Measurements from ENCODE around the gene NT5M.

Gene NT5M

DNA sequence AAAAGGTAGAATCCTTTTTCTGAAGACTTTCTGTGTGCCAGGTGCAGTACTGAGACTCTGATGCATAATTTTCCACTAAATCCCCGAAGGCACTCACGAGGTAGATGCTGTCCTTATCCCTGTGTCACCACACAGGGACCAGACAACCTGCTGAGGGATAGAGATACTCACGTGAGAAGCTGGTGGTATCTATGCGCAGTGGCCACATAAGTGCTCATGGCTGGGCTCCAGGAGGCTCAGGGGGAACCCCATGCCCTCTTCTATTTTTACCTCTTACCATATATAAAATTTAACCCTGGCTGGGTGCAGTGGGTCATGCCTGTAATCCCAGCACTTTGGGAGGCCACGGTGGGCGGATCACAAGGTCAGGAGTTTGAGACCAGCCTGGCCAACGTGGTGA is 38.3 kb downstream of the NT5M start:
- in situ Hi-C loops (cut with HindIII; ENCODE audit: low sequenced_read_pairs): no loop called here

DNA sequence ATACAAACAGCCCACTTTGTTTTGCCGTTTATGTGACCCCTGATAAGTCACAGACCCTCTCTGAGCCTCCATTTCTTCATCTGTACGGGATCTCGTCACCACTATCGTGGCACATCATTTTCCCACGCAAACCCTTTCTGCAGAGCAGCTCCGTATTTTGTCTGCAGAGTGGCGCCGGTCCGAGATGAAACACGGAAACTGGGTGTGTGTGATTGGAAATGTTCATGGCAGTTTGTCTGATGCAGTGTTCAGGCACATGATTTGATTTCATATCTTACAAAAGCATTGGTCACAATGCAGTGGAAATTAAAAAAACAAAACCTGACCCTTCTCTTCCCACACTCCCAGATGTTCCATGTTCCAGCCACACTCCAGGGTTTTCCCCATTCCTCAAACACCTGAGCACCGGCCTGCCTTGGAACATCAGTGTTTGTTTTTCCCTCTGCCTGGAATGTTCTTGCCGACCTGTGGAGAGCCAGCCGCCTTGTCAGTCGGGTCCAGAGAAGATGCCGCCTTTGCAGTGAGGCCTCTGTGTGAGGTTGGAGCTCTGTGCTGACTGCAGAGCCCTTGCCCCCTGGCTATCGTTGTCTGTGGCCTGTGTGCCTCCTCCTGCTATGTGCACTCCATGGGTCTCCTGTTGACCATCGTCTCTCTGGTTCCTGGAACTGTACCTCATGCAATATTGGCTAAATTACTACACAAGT is 39.2 kb downstream of the NT5M start:
- in situ Hi-C loops (cut with HindIII; ENCODE audit: low sequenced_read_pairs): no loop called here

DNA sequence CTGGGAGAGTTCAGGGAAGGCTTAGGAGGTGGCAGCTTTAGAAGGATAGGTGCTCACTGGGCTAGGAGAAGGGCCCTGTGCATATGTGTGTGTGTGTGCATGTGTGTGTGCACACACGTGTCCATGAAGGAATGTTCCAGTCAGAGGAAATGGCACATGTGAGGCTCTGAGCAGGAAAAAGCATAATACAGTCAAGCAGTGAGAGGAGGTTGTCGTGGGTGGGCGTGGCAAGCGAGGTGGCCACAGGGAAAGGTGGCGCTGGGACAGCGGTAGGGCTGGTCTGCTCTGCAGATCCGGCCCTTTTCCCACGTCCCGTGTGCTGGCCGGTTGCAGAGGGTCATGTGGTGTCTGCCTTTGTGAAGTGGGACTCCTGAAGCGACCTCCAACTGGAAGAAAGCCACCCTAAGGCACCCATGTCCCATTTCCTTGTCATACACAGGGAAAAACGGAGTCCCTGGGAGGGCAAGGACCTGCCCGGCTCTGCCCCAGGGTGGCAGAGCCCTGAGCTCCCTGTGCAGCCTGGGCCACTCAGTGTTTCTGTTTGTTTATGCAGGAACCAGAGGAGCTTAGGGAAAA is 40.1 kb downstream of the NT5M start:
- in situ Hi-C loops (cut with HindIII; ENCODE audit: low sequenced_read_pairs): no loop called here

DNA sequence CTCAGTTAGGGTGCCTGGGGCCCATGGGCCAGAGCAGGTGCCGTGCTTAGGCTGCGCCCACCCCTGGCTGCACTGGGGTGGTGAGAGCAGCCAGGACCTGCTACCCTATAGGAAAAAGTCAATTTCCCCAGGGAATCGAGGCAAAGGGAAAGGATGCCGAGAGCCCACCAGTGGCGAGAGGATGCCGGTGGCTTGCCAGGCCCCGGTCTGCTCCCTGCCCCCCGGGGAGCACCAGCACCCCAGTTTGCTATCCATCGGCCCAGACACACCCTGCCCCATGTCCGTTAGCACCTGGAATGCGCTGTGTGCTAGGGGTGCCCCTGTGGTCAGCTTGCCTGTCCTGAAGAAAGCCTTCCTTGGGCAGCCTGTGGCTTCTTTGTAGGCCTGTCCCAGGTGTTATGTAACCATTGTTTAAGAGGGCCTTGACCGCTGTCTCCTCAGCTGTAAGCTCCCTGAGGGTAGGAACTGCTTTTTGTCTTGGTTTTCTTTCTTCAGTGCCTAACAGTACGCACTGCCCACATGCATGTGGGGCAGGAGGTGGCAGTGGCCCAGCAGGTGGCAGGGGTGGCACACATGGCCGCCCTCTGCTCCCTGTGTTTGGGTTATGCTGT is 40.8 kb downstream of the NT5M start:
- in situ Hi-C loops (cut with HindIII; ENCODE audit: low sequenced_read_pairs): no loop called here

DNA sequence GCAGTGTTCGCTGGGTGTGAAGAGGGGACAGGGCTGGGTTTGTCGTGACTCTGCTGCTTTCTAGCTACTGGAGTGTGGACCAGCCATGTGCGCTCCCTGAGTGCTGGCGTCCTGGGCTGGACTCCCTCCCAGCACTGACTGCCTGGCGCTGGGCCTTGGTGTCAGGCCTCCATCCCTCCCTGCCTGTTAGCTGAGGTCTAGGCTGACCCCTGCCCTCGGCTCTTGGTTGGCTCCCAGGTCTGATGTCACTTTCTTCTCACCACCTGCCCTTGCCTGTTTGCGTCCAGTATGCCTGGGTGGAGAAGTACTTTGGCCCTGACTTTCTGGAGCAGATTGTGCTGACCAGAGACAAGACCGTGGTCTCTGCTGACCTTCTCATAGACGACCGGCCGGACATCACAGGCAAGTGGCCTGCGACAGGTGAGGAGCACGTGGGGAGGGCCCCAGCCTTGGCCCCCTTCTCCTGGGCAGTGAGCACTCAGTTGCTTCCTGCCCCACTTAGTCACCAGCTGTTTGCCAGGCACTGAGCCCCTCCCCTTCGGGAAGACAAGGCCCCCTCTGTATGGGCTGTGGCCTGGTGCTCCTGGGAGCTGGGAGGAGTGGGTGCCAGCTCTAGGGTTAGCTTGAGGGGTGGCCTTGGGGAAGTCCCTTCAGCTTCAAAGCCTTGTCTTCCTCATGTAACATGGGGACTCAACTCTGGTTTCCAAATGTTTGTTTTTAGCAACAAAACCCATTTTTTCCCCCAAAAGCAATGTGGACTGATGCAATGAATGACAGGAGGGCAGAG is 41.5 kb downstream of the NT5M start:
- in situ Hi-C loops (cut with HindIII; ENCODE audit: low sequenced_read_pairs): no loop called here

- in situ Hi-C loops (cut with HindIII; ENCODE audit: low sequenced_read_pairs): no loop called here
These were observed 42.1 kb downstream of the NT5M start for GRCh38 chr17:17345294-17345597.

DNA sequence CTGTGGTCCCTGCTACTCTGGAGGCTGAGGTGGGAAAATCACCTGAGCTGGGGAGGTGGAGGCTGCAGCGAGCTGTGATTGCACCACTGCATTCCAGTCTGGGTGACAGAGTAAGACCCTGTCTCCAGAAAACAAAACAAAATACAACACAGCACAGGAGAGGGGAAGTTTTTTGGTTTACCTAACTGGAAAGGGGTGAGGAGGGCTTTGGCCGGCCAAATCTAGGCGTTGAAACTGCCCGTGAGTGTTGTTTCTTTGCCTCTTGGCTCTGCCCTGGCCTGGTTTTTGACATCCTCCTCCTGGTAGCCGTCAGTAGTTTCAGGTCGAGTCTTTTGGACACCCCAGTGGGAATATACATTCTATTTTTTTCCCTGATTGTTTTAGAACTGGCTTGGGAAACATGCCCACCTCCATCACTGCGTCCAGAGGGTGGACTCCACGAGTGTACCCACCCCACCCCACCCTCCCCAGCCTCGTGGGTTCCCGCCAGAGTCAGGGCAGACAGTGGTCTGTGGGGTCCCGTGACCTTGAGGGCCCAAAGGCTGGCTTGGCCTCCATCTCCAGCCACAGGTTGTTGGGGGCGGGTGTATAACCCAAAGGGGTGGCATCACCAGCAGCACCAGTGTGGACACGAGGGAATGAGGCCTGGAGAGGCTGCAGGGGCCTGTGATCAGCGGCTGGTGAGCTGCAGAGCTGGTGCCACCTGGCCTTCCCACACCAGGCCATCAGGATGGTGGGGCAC is 42.7 kb downstream of the NT5M start:
- in situ Hi-C loops (cut with HindIII; ENCODE audit: low sequenced_read_pairs): no loop called here

- in situ Hi-C loops (cut with HindIII; ENCODE audit: low sequenced_read_pairs): no loop called here
These were observed 43.5 kb downstream of the NT5M start for GRCh38 chr17:17346428-17347233.

DNA sequence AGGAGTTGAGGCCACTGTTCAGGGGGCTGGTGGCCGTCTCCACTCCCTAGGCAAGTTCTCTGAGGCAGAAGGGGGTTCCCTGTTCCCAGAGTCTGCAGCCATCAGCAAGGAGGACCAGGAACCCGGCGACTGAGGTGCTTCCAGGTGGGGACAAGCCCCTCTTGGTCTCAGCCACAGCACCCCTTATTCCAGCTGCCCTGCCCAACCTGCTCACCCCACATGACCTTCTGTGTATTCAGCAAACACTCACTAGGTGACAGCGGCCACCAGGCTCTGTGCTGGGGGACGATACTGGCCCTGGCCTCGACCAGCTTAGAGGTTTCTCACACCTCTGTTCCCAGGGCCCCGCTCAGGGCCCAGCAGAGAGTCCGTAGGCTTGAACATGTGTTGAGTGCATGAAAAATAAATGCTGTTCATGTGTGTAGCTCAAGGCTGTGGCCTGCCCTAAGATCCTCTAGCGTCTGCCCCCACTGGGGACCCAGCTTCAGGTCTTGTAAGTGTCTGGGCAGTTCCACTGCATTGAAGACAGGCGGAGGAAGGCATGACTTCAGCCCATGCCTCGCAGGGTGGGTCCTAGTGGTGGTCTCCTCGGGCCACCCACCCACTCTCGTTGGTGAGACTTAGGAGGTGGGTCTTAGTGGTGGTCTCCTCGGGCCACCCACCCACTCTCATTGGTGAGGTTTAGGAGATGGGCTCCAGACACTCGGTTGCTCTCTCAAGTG is 44.2 kb downstream of the NT5M start:
- in situ Hi-C loops (cut with HindIII; ENCODE audit: low sequenced_read_pairs): no loop called here

GRCh38 chr17:17347956-17348871 is 45.0 kb downstream of the NT5M start:
- in situ Hi-C loops (cut with HindIII; ENCODE audit: low sequenced_read_pairs): no loop called here

GRCh38 chr17:17348872-17349723 is 45.9 kb downstream of the NT5M start:
- in situ Hi-C loops (cut with HindIII; ENCODE audit: low sequenced_read_pairs): no loop called here

- in situ Hi-C loops (cut with HindIII; ENCODE audit: low sequenced_read_pairs): loop anchor here (25.0 kb wide), 2 partner anchors 238 to 538 kb away; partner anchors contain the start of gene PEMT
These were observed 46.5 kb downstream of the NT5M start for GRCh38 chr17:17349724-17350106.

- in situ Hi-C loops (cut with HindIII; ENCODE audit: low sequenced_read_pairs): loop anchor here (25.0 kb wide), 2 partner anchors 237 to 537 kb away; partner anchors contain the start of gene PEMT
These were observed 47.5 kb downstream of the NT5M start for GRCh38 chr17:17350491-17351355.

DNA sequence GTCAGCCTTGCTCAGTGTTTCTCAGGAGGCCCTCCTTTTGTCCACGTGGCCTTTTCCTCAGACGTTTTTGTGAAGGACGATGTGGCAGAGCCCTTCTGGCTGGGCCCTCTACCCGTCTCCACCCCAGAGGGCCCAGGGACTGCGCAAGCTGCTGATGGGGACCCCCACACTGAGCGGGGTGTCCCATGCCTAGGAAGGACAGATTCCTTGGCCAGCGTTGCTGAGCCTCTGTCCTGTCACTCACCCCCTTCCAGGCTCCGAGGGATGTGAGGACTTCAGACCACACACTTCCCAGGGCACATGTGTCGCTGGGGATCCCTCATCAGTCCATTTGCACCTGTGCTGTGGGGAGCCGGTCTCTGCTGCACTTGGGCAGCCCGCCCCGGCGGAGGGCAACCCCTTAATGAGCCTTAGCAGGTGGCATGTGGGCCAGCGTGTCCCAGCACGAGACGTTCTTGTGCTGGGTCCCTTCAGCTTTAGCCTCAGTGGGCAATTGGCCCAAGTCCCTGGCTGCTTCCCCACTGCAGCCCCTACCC is 48.3 kb downstream of the NT5M start:
- in situ Hi-C loops (cut with HindIII; ENCODE audit: low sequenced_read_pairs): loop anchor here (25.0 kb wide), 2 partner anchors 236 to 536 kb away; partner anchors contain the start of gene PEMT

DNA sequence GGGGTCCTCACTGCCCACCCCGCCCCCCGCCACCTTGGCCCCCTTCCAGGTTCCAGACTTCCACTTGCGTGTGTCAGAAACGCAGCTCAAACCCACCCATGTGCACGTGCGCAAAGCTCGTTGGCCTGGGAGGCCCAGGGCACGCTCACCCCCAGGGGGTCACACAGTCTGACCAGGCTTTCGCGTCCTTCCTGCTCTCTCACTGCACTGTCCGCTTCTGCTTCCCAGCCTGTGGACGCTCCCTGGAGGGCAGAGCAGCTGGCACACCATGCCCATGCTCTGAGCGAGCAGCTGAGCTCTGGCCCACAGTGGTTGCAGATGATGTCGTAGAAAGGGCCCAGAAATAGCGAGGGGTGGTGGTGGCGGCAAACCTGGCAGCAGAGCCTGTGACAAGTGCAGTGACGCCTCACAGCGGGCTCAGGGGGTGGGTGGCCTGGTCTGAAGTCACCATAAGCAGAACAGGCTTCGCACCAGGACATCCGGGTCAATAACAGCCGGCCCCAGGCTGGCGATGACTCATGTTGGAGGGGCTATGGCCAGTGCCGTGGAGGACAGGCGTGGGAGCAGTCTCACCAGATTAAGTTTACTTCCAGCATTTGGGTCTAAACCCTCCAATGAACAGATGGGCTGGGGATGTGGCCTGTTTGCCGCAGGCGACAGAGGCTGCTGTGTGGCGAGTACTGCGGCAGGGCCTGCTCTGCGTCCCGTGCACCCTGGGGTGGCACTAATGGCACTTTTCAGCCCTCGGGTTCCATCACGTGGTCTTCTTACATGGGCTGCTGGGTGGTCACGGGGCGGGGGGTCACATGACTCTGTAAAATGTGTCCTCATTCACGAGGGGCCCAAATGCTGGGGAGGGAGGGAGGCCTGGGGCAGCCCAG is 49.0 kb downstream of the NT5M start:
- in situ Hi-C loops (cut with HindIII; ENCODE audit: low sequenced_read_pairs): loop anchor here (25.0 kb wide), 2 partner anchors 235 to 535 kb away; partner anchors contain the start of gene PEMT
